ENCODE data around the gene NKAPL. TPM values are rescaled to one million over a fixed set of nuclear protein-coding genes. Genes with fewer than 3 reads are reported as not detected.

NKAPL gene
- total and polyA plus RNA-seq, 12 donors: 0.37 to 3.4 (median 1.4) TPM; not detected in 1

- Histone ChIP-seq H3K36me3 (replicated peaks in 1 of 2) (peaks cover 0 to 19% of the 10 kb centered on the region in 2 donors), H3K9me3 (replicated peaks in 1 of 3) (no peaks in the 10 kb centered on the region), H3K27me3 (no peaks in the 10 kb centered on the region), H3K27ac (no peak overlapping the region), H3K4me3 (peak overlapping the region in 1 of 4 donors; percentile 80), H3K4me1 (replicated peaks in 1 of 2) (peaks cover 17 to 29% of the 10 kb centered on the region in 2 donors)
- TF ChIP-seq CTCF (IDR thresholded peaks at IDR 0.05): no peak
- TF ChIP-seq POLR2A (IDR thresholded peaks at IDR 0.05): no peak
- DNase-seq: no peak
- WGBS, 4 donors: 68 to 73% (median 72%) methylated on average over 2 of the region's 2 CpGs
- intact Hi-C loops (cut with DNase I): loop anchor here in 1 of 2 donors (10.0 kb wide), 1 partner anchor 104 kb away; no protein-coding TSS in a partner anchor
Observed at GRCh38 chr6:28250747-28251146, 8.3 kb upstream of the NKAPL start.

GRCh38 chr6:28251661-28252008 is 7.5 kb upstream of the NKAPL start:
- Histone ChIP-seq H3K27ac (peak overlapping the region in 2 of 5 donors; percentile 45 to 49), H3K4me1 (replicated peaks in 1 of 2) (peaks cover 17 to 29% of the 10 kb centered on the region in 2 donors), H3K36me3 (replicated peaks in 1 of 2) (peaks cover 0 to 10% of the 10 kb centered on the region in 2 donors), H3K27me3 (no peaks in the 10 kb centered on the region), H3K4me3 (peak overlapping the region; percentile 72 to 86 (median 77)), H3K9me3 (replicated peaks in 1 of 3) (no peaks in the 10 kb centered on the region)
- intact Hi-C loops (cut with DNase I): loop anchor here in 1 of 2 donors (10.0 kb wide), 1 partner anchor 103 kb away; no protein-coding TSS in a partner anchor
- no peak for DNase-seq
- TF ChIP-seq CTCF (IDR thresholded peaks at IDR 0.05): no peak
- no peak for TF ChIP-seq POLR2A (IDR thresholded peaks at IDR 0.05)
- WGBS, 4 donors: 1 to 2% (median 1%) methylated on average over 6 to 25 of the region's 25 CpGs; no CpG with 5 or more reads in 1 of the 4 donors

- peaks cover 0 to 4% of the 10 kb centered on the region in 2 donors for H3K36me3 ChIP-seq (replicated peaks in 1 of 2)
- no peak for TF ChIP-seq CTCF (IDR thresholded peaks at IDR 0.05)
- TF ChIP-seq POLR2A (IDR thresholded peaks at IDR 0.05): no peak
- H3K27me3 ChIP-seq: no peaks in the 10 kb centered on the region
- 4 to 6% (median 6%) methylated on average over 11 to 14 of the region's 14 CpGs for WGBS, 4 donors
- H3K9me3 ChIP-seq (replicated peaks in 1 of 3): no peaks in the 10 kb centered on the region
- intact Hi-C loops (cut with DNase I): loop anchor here in 1 of 2 donors (10.0 kb wide), 1 partner anchor 103 kb away; no protein-coding TSS in a partner anchor
- peak; percentile 70 to 84 (median 82) for DNase-seq
- H3K27ac ChIP-seq: peak within 1 kb of the TSS in 3 of 5 donors; percentile 45 to 79 (median 49)
- peaks cover 17 to 29% of the 10 kb centered on the region in 2 donors for H3K4me1 ChIP-seq (replicated peaks in 1 of 2)
- peak within 1 kb of the TSS; percentile 72 to 86 (median 77) for H3K4me3 ChIP-seq
Observed at GRCh38 chr6:28252009-28252975, 6.8 kb upstream of the NKAPL start, which contains the start of gene ZKSCAN4. Gene ZKSCAN4, minus strand, starts transcription at chr6:28252269. Its CDS starts 289 bp downstream, at chr6:28251980.

GRCh38 chr6:28254121-28254519 is 5.0 kb upstream of the NKAPL start:
- no peak for DNase-seq
- no peak for TF ChIP-seq CTCF (IDR thresholded peaks at IDR 0.05)
- TF ChIP-seq POLR2A (IDR thresholded peaks at IDR 0.05): no peak
- H3K27ac ChIP-seq: peak overlapping the region in 2 of 5 donors; percentile 45 to 53
- WGBS, 4 donors: 62 to 78% (median 72%) methylated on average over 1 of the region's 1 CpG
- intact Hi-C loops (cut with DNase I): loop anchor here in 1 of 2 donors (10.0 kb wide), 1 partner anchor 101 kb away; no protein-coding TSS in a partner anchor
- peaks cover 17 to 33% of the 10 kb centered on the region in 2 donors for H3K4me1 ChIP-seq (replicated peaks in 1 of 2)
- no peaks in the 10 kb centered on the region for H3K36me3 ChIP-seq (replicated peaks in 1 of 2)
- H3K9me3 ChIP-seq (replicated peaks in 1 of 3): no peaks in the 10 kb centered on the region
- H3K4me3 ChIP-seq: no peak overlapping the region
- H3K27me3 ChIP-seq: no peaks in the 10 kb centered on the region
